ENCODE data around the gene ARNT2. TPM values are rescaled to one million over a fixed set of nuclear protein-coding genes. Genes with fewer than 3 reads are reported as not detected.

The ARNT2 gene
- total RNA-seq, 1 experiment from 2014 or later, result 7.0 TPM

GRCh38 chr15:80518522-80518921, 114.3 kb downstream of the ARNT2 start:
- ATAC-seq (no peak), DNase-seq (ENCODE audit: low spot score) (no peak)
- Mint-ChIP-seq H3K4me3 (no peak overlapping the region), H3K27me3 (ENCODE audit: low read depth) (no peaks in the 10 kb centered on the region), H3K27ac (no peak overlapping the region), H3K4me1 (no peaks in the 10 kb centered on the region), H3K9me3 (peaks cover 19% of the 10 kb centered on the region; the same call in 1 of the 2 replicates), H3K36me3 (peaks cover 9% of the 10 kb centered on the region)
- TF ChIP-seq TEAD1 (CRISPR knock-in tag; IDR thresholded peaks at IDR 0.05), result no peak
- no peak for TF ChIP-seq NR2C2 (CRISPR knock-in tag; IDR thresholded peaks at IDR 0.05)
- TF ChIP-seq, protein P1, sequence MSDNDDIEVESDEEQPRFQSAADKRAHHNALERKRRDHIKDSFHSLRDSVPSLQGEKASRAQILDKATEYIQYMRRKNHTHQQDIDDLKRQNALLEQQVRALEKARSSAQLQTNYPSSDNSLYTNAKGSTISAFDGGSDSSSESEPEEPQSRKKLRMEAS (CRISPR knock-in tag; IDR thresholded peaks at IDR 0.05), result no peak
- TF ChIP-seq, protein P2, sequence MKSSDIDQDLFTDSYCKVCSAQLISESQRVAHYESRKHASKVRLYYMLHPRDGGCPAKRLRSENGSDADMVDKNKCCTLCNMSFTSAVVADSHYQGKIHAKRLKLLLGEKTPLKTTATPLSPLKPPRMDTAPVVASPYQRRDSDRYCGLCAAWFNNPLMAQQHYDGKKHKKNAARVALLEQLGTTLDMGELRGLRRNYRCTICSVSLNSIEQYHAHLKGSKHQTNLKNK (CRISPR knock-in tag; IDR thresholded peaks at IDR 0.05), result no peak
- no peak for TF ChIP-seq SP1 (CRISPR knock-in tag; conservative IDR thresholded peaks at IDR 0.05)
- ChIA-PET CTCF (no interaction called here), POLR2A (no interaction called here)

- no peak overlapping the region for H3K27ac Mint-ChIP-seq
- CTCF ChIA-PET, result no interaction called here
- no peak overlapping the region for H3K4me3 Mint-ChIP-seq
- no peak for DNase-seq (ENCODE audit: low spot score)
- no peaks in the 10 kb centered on the region for H3K36me3 Mint-ChIP-seq
- no peaks in the 10 kb centered on the region for H3K4me1 Mint-ChIP-seq
- no peaks in the 10 kb centered on the region for H3K27me3 Mint-ChIP-seq (ENCODE audit: low read depth)
- no peak for TF ChIP-seq ZNF121 (CRISPR knock-in tag; IDR thresholded peaks at IDR 0.05)
- H3K9me3 Mint-ChIP-seq, result peaks cover 3% of the 10 kb centered on the region; the same call in 1 of the 2 replicates
- POLR2A ChIA-PET, result no interaction called here
- no peak for ATAC-seq
Observed at GRCh38 chr15:80523746-80524145, 119.6 kb downstream of the ARNT2 start.

DNA sequence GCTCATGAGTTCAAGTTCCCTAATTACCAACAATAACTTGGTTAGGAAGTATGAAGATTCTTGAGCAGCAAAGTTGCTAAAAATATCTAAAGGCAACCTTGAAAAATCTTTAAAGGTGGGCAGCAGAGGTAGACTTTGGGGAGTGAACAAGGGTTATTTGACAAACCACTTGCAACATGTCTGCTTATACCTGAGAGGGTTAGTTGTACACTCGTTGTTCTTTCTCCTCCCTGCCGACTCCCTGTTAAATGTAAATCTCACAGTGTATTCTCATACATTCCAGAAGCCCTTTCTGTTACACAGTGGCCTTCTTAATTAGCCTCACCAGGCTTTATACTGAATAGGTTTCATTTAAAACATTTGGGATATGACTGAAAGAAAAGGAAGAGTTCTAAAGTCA, 121.7 kb downstream of the ARNT2 start:
- DNase-seq (ENCODE audit: low spot score) (no peak), ATAC-seq (no peak)
- ChIA-PET CTCF (interaction anchor here (2.1 kb wide), 1 partner anchor 41 kb away, joined by 5 read pairs; no protein-coding TSS in a partner anchor), POLR2A (interaction anchor here (0.6 kb wide), 1 partner anchor 1946 kb away, joined by 5 read pairs; no protein-coding TSS in a partner anchor)
- H3K9me3 Mint-ChIP-seq, result peaks cover 3% of the 10 kb centered on the region; the same call in 1 of the 2 replicates
- no peaks in the 10 kb centered on the region for H3K27me3 Mint-ChIP-seq (ENCODE audit: low read depth)
- H3K36me3 Mint-ChIP-seq, result no peaks in the 10 kb centered on the region
- TF ChIP-seq GABPB1 (CRISPR knock-in tag; IDR thresholded peaks at IDR 0.05) (no peak), SMAD4 (CRISPR knock-in tag; IDR thresholded peaks at IDR 0.05) (no peak), GRHL2 (CRISPR knock-in tag; IDR thresholded peaks at IDR 0.05; ENCODE audit: insufficient replicate concordance, severe bottlenecking) (no peak), ZNF232 (CRISPR knock-in tag; IDR thresholded peaks at IDR 0.05) (no peak), TCF7 (CRISPR knock-in tag; IDR thresholded peaks at IDR 0.05; ENCODE audit: low read depth) (no peak), CREB1 (CRISPR knock-in tag; IDR thresholded peaks at IDR 0.05) (no peak), NFATC4 (CRISPR knock-in tag; IDR thresholded peaks at IDR 0.05) (no peak), EMX1 (CRISPR knock-in tag; IDR thresholded peaks at IDR 0.05) (no peak), ZNF671 (CRISPR knock-in tag; IDR thresholded peaks at IDR 0.05) (no peak), RELA (CRISPR knock-in tag; IDR thresholded peaks at IDR 0.05; ENCODE audit: borderline replicate concordance) (no peak), USF2 (CRISPR knock-in tag; IDR thresholded peaks at IDR 0.05) (no peak), HMGA2 (CRISPR knock-in tag; IDR thresholded peaks at IDR 0.05) (no peak)
- no peak overlapping the region for H3K4me3 Mint-ChIP-seq
- H3K27ac Mint-ChIP-seq, result no peak overlapping the region
- no peaks in the 10 kb centered on the region for H3K4me1 Mint-ChIP-seq

DNA sequence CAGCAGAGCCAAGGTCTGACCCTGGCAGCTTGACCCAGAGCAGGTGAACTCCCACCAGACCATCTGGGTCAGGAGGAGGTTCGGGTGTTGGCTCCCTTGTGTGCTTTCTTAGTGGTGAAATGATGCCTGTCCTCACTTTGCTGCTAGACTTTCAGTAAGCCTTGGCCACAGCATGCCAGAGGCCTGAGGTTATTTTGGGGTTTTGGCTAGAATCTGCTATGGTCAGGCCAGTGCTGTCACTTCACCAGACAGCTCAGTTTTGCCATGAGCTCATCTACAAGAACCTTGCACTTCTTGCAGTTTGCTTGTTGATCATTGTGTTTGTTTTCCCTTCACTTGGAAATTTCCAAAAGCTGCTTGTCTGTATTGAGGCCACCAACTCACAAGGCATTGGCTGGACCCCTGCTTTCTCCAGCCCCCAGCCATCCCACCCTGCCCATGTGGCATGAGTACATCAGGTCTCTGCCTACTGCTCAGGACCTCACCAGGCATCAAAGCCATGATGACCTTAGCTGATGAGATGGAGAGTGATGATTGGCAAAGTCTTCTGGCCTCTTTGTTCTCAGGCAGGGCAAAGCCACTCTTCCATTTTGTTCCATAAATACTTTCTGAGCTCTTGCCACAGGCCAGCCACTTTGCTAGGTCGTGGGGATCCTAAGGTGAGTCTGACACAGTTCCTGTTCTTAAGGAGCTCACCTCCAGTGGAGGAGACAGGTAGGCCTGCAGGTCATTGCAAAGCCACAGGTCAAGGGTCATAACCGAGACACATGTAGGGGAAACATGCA, 122.6 kb downstream of the ARNT2 start:
- ATAC-seq, result no peak
- Mint-ChIP-seq H3K4me3 (no peak overlapping the region), H3K36me3 (no peaks in the 10 kb centered on the region)
- no peak for TF ChIP-seq ETV6 (CRISPR knock-in tag; IDR thresholded peaks at IDR 0.05)
- no peak for TF ChIP-seq ZNF423 (CRISPR knock-in tag; IDR thresholded peaks at IDR 0.05)
- no peak for TF ChIP-seq AR (CRISPR knock-in tag; IDR thresholded peaks at IDR 0.05)
- TF ChIP-seq SMAD4 (CRISPR knock-in tag; IDR thresholded peaks at IDR 0.05), result no peak
- TF ChIP-seq ZNF671 (CRISPR knock-in tag; IDR thresholded peaks at IDR 0.05), result no peak
- TF ChIP-seq ELF4 (CRISPR knock-in tag; IDR thresholded peaks at IDR 0.05; ENCODE audit: low read depth), result no peak
- TF ChIP-seq SOX15 (CRISPR knock-in tag; IDR thresholded peaks at IDR 0.05), result no peak
- no peak for TF ChIP-seq KAT7 (CRISPR knock-in tag; IDR thresholded peaks at IDR 0.05; ENCODE audit: borderline replicate concordance)
- TF ChIP-seq ZNF121 (CRISPR knock-in tag; IDR thresholded peaks at IDR 0.05), result no peak
- no peak for TF ChIP-seq GRHL2 (CRISPR knock-in tag; IDR thresholded peaks at IDR 0.05; ENCODE audit: insufficient replicate concordance, severe bottlenecking)
- TF ChIP-seq SMAD3 (CRISPR knock-in tag; IDR thresholded peaks at IDR 0.05; ENCODE audit: borderline replicate concordance), result no peak
- TF ChIP-seq, protein P3, sequence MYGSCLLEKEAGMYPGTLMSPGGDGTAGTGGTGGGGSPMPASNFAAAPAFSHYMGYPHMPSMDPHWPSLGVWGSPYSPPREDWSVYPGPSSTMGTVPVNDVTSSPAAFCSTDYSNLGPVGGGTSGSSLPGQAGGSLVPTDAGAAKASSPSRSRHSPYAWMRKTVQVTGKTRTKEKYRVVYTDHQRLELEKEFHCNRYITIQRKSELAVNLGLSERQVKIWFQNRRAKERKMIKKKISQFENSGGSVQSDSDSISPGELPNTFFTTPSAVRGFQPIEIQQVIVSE (CRISPR knock-in tag; IDR thresholded peaks at IDR 0.05; ENCODE audit: borderline replicate concordance), result no peak

More for the DNA sequence above, 122.6 kb downstream of the ARNT2 start:
- Mint-ChIP-seq H3K27me3 (ENCODE audit: low read depth) (no peaks in the 10 kb centered on the region), H3K9me3 (peaks cover 3% of the 10 kb centered on the region; the same call in 1 of the 2 replicates), H3K27ac (no peak overlapping the region), H3K4me1 (no peaks in the 10 kb centered on the region)
- DNase-seq (ENCODE audit: low spot score), result no peak
- ChIA-PET CTCF (interaction anchor here (0.9 to 2.1 kb wide), 2 partner anchors 14 to 40 kb away, joined by 4 to 5 read pairs; no protein-coding TSS in a partner anchor), POLR2A (no interaction called here)
